Spleen (tissue), 11 donors: Measurements from ENCODE around the gene MRPS17. TPM values are rescaled to one million over a fixed set of nuclear protein-coding genes. Genes with fewer than 3 reads are reported as not detected.

Experiments
- DNase-seq: peaks from one replicate; pipeline ENCODE4 v3.0.0-alpha.2; 2020
- H3K27ac ChIP-seq, 8 donors: fragments of 200-600 bp; sonication (generic) in 7 of 8; 1 replicate in 4 of 8; 2 replicates in 4 of 8; pipeline versions ENCODE4 v1.5.0 to v1.8.0; 2016 to 2021; ENCODE audit warnings: inconsistent platforms in 4 of 8, mild to moderate bottlenecking in 4 of 8, moderate library complexity in 1 of 8
- H3K27me3 ChIP-seq, 7 donors: fragments of 200-600 bp; sonication (generic) in 6 of 7; replicated peaks in 1 of 7; 1 replicate in 4 of 7; 2 replicates in 3 of 7; pipeline versions ENCODE4 v1.5.0 to v1.8.0; 2016 to 2021; ENCODE audit warnings: inconsistent platforms in 3 of 7, mild to moderate bottlenecking in 1 of 7
- H3K36me3 ChIP-seq, 6 donors: fragments of 200-600 bp; sonication (generic) in 5 of 6; 1 replicate in 4 of 6; 2 replicates in 2 of 6; pipeline versions ENCODE4 v1.5.0 to v1.8.0; 2016 to 2021; ENCODE audit warnings: inconsistent platforms in 2 of 6
- H3K4me1 ChIP-seq, 6 donors: fragments of 200-600 bp; sonication (generic) in 5 of 6; 1 replicate in 3 of 6; 2 replicates in 3 of 6; pipeline versions ENCODE4 v1.5.0 to v1.8.0; 2016 to 2021; ENCODE audit warnings: inconsistent platforms in 3 of 6
- H3K4me3 ChIP-seq, 8 donors: fragments of 200-600 bp; sonication (generic) in 7 of 8; 1 replicate in 4 of 8; 2 replicates in 4 of 8; pipeline versions ENCODE4 v1.5.0 to v1.8.0; 2016 to 2021; ENCODE audit warnings: inconsistent platforms in 4 of 8, mild to moderate bottlenecking in 4 of 8, moderate library complexity in 2 of 8
- H3K9me3 ChIP-seq, 8 donors: fragments of 200-600 bp; sonication (generic) in 7 of 8; 1 replicate in 4 of 8; 2 replicates in 4 of 8; pipeline versions ENCODE4 v1.5.0 to v1.8.0; 2016 to 2021; ENCODE audit warnings: inconsistent platforms in 4 of 8
- CTCF ChIP-seq, 11 experiments: fragments of 200-600 bp in 7 of 11; fragments of 450-650 bp in 4 of 11; sonication (generic) in 4 of 11; IDR thresholded peaks in 8 of 11; conservative IDR thresholded peaks in 3 of 11; 1 replicate in 7 of 11; 2 replicates in 4 of 11; pipeline versions ENCODE4 v1.4.0 to v1.8.0; 2016 to 2021; ENCODE audit warnings: antibody characterized with exemption in 11 of 11, inconsistent platforms in 4 of 11, mild to moderate bottlenecking in 1 of 11
- POLR2A ChIP-seq, 3 donors: fragments of 450-650 bp; IDR thresholded peaks; one replicate each; pipeline ENCODE4 v1.5.1; 2017; ENCODE audit warnings: antibody characterized with exemption in 3 of 3, mild to moderate bottlenecking in 1 of 3
- POLR2AphosphoS5 ChIP-seq, 3 donors: sonication (generic); formaldehyde crosslinking; IDR thresholded peaks; one replicate each; pipeline ENCODE4 v1.5.1; 2017; ENCODE audit warnings: antibody characterized with exemption in 3 of 3
- WGBS, 5 donors: extraction: QIAGEN DNeasy Blood & Tissue Kit in 3 of 5; methylation state at CpG; one replicate each; pipeline versions ENCODE4 v1.1.5 to v1.1.7; 2013 to 2018; 5-methylcytosine and 5-hydroxymethylcytosine counted together
- intact Hi-C: fragments of 100-400 bp; cut with DNase I; formaldehyde crosslinking; loops from one replicate; pipeline ENCODE4 v1.15.0; 2023; ENCODE audit warnings: low total_unique reads
- polyA plus RNA-seq, 3 donors: library from polyadenylated mRNA; stranded (reverse); fragments of 200-250 nt; gene quantifications; one replicate each; pipeline ENCODE4 v1.2.1, GENCODE V29; 2013
- total RNA-seq, 7 donors: library from RNA; depleted of rRNA in 3 of 7; stranded (reverse); fragments of >200 nt in 3 of 7; fragmentation: NEBNext Ultra II Directional in 4 of 7; extraction: Animal tissue kit (Norgen Biotek cat#: 25700) in 4 of 7; gene quantifications; one replicate each; pipeline versions ENCODE4 v1.1.0 to v1.2.1, GENCODE V29; 2016 to 2021
- donor health status: healthy with polysubstance abuse.
- donor health status: DM: no; HTN: no; CAD: no; lungs with moderate emphysema.
- donor health status: DM: no; HTN: no; CAD: no.
- donor health status: Bipolar disorder and iron deficiency.
- donor health status: healthy.
- donor health status: DM: no; HTN: no; CAD: no.
- donor health status: DM: yes; HTN: yes; CAD: no.

MRPS17 gene
- total and polyA plus RNA-seq, 10 donors, result 6.4 to 14.1 (median 9.5) TPM

DNA sequence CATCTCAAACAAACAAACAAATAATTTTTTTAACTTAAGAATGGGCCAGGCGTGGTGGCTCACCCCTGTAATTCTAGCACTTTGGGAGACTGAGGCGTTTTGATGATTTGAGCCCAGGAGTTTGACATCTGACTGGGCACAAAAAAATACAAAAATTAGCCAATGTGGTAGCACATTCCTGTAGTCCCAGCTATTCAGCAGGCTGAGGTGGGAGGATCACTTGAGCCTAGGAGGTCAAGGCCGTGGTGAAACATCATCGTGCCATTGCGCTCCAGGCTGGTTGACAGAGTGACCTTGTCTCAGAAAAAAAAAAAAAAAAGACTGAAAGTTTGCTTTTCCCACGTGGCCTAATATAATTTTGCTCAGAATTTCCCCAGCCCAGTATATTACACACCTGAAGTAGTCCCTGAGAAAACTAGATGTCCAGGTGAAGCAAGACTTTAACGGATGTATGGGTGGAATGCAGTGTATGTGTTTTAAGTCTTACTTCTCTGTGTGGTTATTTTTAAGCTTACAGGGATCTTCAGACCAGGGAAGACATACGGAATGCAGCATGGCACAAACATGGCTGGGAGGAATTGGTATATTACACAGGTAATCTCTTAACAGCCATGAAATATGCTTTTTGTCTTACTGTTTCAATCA, 45.3 kb downstream of the MRPS17 start:
- no peak overlapping the region for H3K4me3 ChIP-seq
- intact Hi-C loops, result no loop called here
- H3K36me3 ChIP-seq, result peaks cover 0 to 82% (median 41%) of the 10 kb centered on the region in 6 donors
- no peaks in the 10 kb centered on the region for H3K27me3 ChIP-seq
- no peak overlapping the region for H3K27ac ChIP-seq
- no peaks in the 10 kb centered on the region for H3K9me3 ChIP-seq
- no peak for DNase-seq
- 84 to 92% (median 87%) methylated on average over 8 of the region's 8 CpGs for WGBS, 5 donors
- TF ChIP-seq POLR2AphosphoS5 (IDR thresholded peaks at IDR 0.05) (no peak), POLR2A (IDR thresholded peaks at IDR 0.05) (no peak), CTCF (IDR thresholded peaks at IDR 0.05 in 8 of 11, conservative IDR thresholded peaks at IDR 0.05 in 3 of 11) (no peak)
- peaks cover 3 to 17% (median 9%) of the 10 kb centered on the region in 6 donors for H3K4me1 ChIP-seq

DNA sequence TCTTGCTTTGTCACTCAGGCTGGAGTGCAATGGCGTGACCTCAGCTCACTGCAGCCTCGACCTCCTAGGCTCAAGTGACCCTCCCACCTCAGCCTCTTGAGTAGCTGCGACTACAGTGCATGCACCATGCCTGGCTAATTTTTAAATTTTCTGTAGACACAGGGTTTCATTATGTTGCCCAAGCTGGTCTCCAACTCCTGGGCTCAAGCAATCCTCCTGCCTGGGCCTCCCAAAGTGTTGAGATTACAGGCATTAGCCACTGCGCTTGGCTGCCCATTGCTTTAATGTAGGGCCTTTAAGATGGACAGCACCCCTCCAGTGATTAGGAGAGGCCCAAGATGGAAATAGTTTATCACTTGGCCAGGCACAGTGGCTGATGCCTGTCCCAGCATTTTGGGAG, 52.1 kb downstream of the MRPS17 start:
- Histone ChIP-seq H3K36me3 (peaks cover 0 to 16% (median 0%) of the 10 kb centered on the region in 6 donors), H3K4me3 (no peak overlapping the region), H3K27me3 (no peaks in the 10 kb centered on the region), H3K9me3 (no peaks in the 10 kb centered on the region), H3K27ac (no peak overlapping the region), H3K4me1 (peaks cover 3 to 23% (median 9%) of the 10 kb centered on the region in 6 donors)
- 82 to 90% (median 88%) methylated on average over 4 of the region's 4 CpGs for WGBS, 5 donors
- intact Hi-C loops, result loop anchor here (5.0 kb wide), 1 partner anchor 69 kb away; no protein-coding TSS in a partner anchor
- TF ChIP-seq CTCF (IDR thresholded peaks at IDR 0.05 in 8 of 11, conservative IDR thresholded peaks at IDR 0.05 in 3 of 11) (no peak), POLR2AphosphoS5 (IDR thresholded peaks at IDR 0.05) (no peak), POLR2A (IDR thresholded peaks at IDR 0.05) (no peak)
- no peak for DNase-seq

Other genes with a start within 250 kb of the MRPS17 start
- under 1 TPM in 2 of 7 donors, not detected in 5; 0.09 to 0.20 TPM for gene SEPTIN14, start 89.1 kb upstream of the MRPS17 start, total RNA-seq
- not detected for gene SEPTIN14, start 89.1 kb upstream of the MRPS17 start, polyA plus RNA-seq
- 1 to 10 TPM; 2.0 to 6.2 (median 3.5) TPM for gene ZNF713, start 64.4 kb upstream of the MRPS17 start, total RNA-seq
- gene ZNF713, start 64.4 kb upstream of the MRPS17 start, polyA plus RNA-seq, result 1 to 10 TPM in 1 of 3 donors, under 1 TPM in 2; 0.38 to 1.0 (median 0.74) TPM
- gene NIPSNAP2, start 12.7 kb downstream of the MRPS17 start, total RNA-seq, result 10 to 100 TPM; 31.8 to 54.1 (median 37.1) TPM
- 10 to 100 TPM; 26.8 to 44.6 (median 29.7) TPM for gene NIPSNAP2, start 12.7 kb downstream of the MRPS17 start, polyA plus RNA-seq
- gene PSPH, start 99.6 kb downstream of the MRPS17 start, total RNA-seq, result 10 to 100 TPM in 2 of 7 donors, 1 to 10 TPM in 5; 5.0 to 11.3 (median 7.3) TPM
- 1 to 10 TPM; 2.2 to 8.4 (median 4.8) TPM for gene PSPH, start 99.6 kb downstream of the MRPS17 start, polyA plus RNA-seq
- 100 to 1,000 TPM in 1 of 7 donors, 10 to 100 TPM in 6; 71.5 to 107 (median 84.9) TPM for gene CCT6A, start 99.9 kb downstream of the MRPS17 start, total RNA-seq
- gene CCT6A, start 99.9 kb downstream of the MRPS17 start, polyA plus RNA-seq, result 100 to 1,000 TPM; 113 to 139 (median 133) TPM
- 100 to 1,000 TPM in 6 of 7 donors, 10 to 100 TPM in 1; 96.5 to 145 (median 132) TPM for gene SUMF2, start 112.4 kb downstream of the MRPS17 start, total RNA-seq
- 10 to 100 TPM; 57.1 to 81.3 (median 60.4) TPM for gene SUMF2, start 112.4 kb downstream of the MRPS17 start, polyA plus RNA-seq
- 1 to 10 TPM in 6 of 7 donors, not detected in 1; 1.0 to 3.4 (median 1.8) TPM for gene PHKG1, start 141.1 kb downstream of the MRPS17 start, total RNA-seq
- gene PHKG1, start 141.1 kb downstream of the MRPS17 start, polyA plus RNA-seq, result 1 to 10 TPM in 1 of 3 donors, under 1 TPM in 2; 0.86 to 1.2 (median 0.93) TPM
- gene CHCHD2, start 154.6 kb downstream of the MRPS17 start, total RNA-seq, result 100 to 1,000 TPM; 192 to 371 (median 228) TPM
- gene CHCHD2, start 154.6 kb downstream of the MRPS17 start, polyA plus RNA-seq, result 100 to 1,000 TPM; 265 to 476 (median 453) TPM
- not detected for gene NUPR2, start 164.5 kb downstream of the MRPS17 start, total RNA-seq
- not detected for gene NUPR2, start 164.5 kb downstream of the MRPS17 start, polyA plus RNA-seq